Stimulated activated CD4-positive, alpha-beta T cell treated with anti-CD3 and anti-CD28 coated beads, Interleukin-2, amount 100 ng/mL, for 24 hours (primary cell): Measurements from ENCODE around the gene ADAMTS17.
A peak's percentile ranks its signal among the peaks of the same experiment; 100 is the strongest.

Experiments
- DNase-seq, 2 donors: peaks; one replicate each; pipeline ENCODE4 v3.0.0-alpha.2; 2020

The ADAMTS17 gene

DNA sequence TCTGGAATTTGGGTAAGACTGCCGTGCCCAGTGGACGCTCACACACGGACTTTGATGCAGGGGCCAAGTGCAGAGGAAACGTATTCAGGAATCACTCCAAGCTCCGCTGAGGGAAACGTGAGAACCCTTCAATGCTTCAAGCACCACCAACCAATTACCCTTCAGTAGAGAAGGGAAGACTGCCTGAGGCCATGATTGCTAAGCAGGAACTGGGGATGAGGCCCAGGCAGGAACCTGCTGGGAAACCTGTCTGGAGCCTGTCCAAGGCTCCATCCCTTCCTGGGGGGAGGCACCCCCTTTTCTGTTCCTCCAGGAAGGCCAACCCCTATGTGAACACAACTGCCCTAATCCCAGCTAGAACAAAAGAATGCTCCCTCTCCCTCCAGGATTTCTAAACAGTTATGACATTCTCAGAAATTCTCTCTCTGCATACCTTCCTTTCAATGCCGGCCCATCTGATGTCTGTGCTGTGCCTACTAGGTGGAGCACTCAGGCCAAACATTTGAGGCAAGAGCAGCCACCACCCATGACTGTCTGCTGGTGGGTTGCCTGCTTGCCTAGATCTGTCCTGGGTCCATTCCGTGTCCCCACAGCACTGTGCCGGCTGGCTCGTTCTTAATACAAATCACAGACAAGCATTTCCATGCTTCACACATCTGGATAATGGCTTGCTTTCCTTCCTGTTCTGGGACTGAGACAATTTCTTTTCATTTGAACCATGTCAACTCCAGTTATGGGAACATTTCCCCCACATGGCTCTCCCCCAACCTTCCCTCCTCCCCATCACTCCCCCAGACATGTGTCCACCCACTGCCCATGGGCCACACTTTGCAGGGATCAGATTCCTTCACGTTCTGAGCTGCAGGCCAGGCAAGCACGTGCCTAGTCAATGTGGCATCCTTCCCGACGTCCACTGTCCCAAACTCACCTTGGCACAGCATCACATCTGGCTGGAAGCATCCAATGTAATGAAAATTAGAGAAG, 149.4 kb downstream of the ADAMTS17 start:
- DNase-seq = no peak

DNA sequence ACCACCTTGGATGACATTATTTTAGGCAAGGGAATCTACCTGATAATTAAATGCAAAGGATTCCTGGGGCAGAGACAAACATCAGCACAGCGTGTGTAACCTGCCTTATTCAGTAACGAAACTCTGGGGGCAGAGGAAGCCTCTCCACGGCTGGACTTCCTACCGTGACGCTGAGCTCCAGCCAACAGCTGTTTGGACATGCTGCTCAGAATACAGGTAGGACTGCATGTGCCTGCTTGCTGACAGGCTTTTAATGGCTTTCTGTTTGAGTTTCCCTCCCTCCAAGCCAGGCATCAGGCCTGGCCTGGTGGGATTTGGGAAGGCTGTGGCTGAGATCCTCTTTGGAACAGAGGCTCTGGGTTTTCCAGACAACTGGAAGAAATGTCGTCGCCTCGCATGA, 150.6 kb downstream of the ADAMTS17 start:
- no peak for DNase-seq

DNA sequence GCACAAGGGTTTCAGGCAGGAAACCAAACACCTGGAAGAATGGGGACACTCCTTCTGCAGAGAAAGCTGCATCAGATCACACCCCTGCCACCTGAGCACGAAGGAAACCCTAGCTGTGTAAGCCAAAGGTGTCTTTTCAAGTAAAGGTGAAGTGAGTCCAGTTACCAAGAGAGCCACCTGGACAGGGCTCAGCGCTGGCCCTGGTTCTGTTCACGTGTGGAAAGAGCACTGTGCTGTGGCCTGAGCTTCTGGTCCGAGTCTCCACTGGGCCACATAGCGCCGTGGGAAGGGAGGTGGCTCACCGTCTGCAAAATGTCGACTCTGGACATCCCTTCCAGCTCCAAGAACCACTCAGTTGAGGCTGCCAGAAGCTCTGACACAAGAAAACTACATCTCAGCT, 151.1 kb downstream of the ADAMTS17 start:
- no peak for DNase-seq

DNA sequence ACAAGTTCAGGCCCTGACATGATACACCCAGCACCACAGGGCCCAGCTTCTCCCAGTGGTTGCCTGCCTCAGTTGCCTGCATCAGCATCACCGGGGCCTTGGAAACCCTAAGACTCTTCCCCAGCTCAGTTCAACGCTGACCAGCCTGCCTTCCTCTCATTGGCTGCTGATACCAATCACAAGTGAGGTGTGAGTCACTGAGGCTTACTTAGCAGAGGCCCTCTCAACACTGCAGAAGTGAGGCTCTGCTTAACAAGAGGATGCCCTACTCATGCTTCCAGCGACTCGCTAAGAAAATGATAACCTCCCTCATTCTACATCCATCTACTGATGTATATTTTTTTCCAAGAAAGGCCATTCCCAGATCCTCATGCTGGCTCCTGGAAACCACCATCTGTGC, 151.9 kb downstream of the ADAMTS17 start:
- DNase-seq = no peak

DNA sequence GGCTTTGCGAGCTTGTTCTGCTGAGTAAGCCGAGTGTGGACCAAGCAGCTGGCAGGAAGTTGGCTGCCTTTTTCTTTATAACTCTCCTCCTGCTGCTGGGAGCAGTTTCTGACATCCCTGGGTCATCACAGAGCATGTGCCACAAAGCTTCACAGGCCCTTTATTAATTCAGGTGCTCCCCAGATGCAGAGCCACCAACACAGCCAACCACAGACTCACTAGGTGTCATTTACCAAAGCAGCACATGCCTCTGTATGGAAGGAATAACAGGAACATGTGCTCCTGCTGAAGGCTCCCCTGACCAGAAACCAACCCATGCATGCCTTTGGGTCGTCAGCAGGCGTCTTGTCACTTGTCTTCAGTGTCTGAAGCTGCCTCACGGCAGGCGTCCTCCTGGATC, 152.5 kb downstream of the ADAMTS17 start:
- DNase-seq = no peak

DNA sequence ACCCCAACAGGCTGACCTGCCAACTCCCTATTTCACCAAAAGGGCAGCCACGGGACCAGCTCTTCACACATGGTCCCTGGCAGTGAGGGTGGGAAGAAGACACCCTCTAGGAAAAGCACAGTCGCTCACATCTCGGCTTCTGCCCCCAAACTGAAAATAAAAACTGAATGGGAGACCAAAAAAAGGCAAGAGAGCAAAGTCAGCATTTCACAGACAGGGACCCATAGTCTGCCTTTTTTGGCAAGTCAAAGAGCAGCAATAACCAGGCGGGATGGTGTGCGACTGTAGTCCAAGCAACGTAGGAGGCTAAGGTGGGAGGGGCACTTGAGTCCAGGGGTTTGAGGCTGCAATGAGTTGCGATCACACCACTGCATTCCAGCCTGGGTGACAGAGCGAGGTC, 154.1 kb downstream of the ADAMTS17 start:
- DNase-seq = no peak

DNA sequence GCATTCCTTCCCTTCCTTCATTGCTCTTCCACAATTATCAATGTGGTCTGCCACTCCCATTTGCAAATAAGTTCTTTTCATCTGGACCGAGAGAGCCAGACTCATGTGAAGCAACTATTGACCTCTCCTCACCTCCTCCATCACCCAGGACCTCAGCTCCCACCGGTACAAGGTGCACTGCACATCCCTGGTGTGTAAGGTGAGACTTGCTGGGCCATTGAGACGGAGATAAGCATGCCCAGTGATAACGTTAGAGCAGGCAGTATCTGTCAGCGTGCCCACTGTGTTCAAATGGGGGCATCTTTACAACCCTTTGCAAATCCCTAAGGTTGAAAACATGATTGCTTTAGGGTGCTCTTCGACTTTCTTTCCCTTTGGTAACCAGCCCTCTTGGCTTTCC, 154.8 kb downstream of the ADAMTS17 start:
- no peak for DNase-seq

DNA sequence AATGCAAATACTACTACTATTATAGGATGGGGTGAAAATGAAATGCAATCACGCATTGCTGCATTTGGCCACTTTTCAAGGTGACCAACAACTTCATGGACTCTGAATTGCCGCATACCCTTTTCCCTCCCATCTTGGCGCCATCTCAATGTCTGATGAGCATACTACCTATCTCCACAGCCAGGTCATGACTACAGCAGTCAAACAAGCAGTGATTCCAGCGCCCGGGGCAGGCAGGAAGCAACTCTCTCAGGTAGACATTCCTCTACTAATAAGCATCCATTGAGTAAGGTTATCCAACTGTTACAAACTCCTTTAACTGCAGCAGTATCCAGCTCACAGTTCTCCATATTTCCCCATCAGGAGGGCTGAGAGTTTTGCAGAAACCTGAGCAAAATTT, 155.4 kb downstream of the ADAMTS17 start:
- no peak for DNase-seq

DNA sequence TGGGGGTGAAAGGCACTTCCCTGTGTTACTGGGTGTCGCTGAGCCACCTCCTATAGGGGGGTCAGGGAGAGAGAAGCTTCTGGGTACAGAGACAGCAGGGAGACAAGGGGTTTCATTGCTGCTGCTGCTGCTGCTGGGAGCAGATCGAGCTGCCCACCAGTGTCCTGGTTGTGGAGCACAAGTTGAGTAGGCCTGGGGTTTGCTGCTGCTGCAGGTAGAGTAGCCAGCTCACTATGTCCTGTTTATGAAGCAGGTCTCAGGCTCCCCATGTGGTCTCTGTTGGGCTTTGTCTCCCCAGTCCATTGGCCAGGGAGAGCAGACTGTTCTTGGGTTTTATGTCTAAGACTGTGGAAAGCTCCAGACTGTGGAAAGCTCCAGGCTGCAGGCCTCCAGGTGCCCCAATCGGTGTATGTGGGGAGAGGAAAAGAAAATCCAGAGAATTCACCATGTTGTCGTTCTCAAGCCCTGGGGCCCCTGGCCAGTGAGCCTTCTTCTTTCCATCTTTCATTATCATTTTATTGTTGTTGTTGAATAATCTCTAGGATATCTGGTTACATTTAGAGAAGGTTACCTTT, 157.8 kb downstream of the ADAMTS17 start:
- no peak for DNase-seq

DNA sequence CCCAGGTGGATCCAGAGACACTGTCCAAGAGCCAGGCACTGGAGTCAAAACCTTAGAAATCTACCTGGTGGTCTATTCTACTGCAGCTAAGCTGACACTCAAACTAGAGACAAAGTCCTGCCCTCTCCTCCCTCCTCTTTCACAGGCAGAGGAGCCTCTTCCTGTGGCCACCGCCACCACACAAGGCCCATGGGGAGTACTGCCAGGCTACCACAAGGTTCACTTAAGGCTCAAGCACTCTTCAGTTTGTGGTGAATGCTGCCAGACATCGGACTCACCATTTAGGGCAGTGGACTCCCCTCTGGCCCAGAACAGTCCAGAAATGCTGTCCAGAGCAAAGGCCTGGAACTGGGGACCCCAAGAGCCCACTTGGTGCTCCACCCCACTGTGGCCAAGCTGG, 160.9 kb downstream of the ADAMTS17 start:
- no peak for DNase-seq

DNA sequence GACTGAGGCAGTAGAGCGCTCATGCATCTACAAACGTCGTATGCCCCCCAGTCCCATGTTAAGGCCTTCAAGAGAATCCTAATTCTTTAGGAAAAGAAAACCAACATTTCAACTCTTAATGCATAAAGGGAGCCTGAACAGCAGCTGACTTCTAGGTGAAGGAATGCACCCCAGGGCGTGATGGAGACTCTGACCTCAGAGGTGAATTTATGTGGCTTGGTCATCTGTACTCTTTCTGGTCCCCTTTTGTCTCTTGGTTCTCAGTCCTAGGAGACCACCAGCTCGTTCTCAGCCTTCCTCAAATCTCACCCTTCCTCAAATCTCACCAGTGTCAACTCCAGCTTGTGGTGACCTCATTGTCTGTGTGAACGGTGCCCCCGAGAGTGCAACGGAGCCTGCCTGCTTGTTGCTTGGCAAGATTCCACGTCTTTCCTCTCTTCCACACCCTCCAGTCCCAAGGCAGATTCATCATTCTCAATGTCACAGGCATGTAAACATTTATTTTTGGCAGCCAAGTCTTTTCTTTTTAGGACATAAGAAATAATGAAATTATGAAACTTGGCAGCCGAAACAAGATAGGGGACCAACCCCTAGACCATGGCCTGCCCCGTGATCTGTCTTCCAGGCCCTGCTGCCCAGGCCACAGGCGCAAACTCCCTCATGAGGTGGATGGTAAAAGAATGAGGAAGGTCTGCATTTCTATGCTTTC, 166.2 kb downstream of the ADAMTS17 start:
- no peak for DNase-seq

DNA sequence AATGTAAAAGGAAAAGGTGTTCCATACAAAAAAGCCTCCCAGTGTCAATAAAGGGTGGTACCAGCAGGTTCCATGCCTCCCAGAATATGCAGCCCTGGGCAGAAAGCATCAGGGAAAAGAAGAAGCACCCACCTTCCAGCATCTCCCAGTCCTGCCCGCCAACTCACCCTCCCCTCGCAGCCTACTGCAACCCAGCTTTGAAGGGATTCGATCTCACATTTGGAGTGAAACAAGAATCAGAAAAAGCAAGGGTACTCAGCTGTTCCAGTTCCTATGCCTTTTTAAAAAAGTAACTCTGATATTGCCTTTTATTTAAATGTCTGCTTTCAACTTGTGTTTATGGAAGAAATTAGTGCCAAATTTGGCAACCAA, 166.9 kb downstream of the ADAMTS17 start:
- no peak for DNase-seq

DNA sequence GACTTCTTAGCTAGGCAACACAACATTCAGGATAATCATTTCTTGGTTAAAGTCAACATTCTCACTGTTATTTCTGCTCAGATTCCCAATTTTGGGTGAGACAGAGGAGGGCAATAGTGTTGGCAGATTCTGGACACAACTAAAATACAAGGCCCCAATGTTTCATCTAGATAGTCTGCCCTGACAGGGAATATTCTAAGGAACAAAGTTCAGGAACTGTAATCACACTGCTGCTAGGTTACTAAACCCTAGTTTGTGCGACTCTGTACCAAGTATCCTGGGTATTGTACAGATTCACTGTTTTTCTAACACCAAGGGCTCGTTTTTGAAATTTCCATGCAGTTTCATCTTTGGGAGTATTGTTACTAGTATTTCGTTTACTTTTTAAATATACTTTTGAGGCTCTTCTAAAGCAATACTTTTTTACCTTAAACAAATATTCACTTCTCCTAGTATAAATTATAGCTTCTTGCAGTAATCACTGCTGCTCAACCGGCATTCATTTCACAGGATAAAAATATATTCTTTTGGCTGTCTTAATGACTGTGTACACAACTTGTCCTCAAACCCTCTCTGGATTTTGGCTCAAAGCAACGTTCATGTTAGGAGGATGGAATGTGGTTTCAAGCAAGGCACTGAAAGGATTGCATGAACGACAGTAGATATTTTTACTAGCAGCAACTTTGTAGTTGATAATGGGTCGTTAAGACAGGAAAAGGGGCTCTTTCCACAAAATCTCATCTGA, 167.4 kb downstream of the ADAMTS17 start:
- DNase-seq = no peak

DNA sequence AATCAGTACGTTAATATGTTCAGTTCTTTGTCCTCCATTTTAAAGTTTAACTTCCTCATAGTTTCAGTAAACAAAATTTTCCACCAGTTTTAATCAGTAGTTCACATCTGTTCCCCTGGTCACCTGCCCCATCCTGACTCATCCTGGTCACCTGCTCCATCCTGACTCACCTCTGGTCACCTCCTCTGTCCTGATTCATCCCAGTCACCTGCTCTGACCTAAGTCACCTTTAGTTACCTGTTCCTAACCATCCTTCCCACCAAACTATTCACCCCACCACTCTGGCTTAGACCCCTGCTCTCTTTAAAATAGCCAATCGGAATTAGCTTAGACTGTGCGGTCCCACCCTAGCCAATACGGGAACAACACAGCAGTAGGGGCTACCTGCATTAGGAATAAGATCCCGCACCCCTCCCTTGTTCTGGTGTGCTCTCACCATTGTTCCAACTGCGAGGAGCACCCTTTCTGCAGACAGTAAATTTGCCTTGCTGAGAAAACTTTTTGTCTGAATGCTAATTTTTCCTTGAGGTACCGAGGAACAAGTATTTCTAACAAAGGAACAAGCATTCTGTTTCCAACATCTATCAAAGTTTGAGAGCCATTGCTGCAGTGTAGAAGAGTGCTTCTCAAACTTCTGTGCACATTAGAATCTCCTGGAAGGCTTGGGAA, 169.3 kb downstream of the ADAMTS17 start:
- DNase-seq = no peak

DNA sequence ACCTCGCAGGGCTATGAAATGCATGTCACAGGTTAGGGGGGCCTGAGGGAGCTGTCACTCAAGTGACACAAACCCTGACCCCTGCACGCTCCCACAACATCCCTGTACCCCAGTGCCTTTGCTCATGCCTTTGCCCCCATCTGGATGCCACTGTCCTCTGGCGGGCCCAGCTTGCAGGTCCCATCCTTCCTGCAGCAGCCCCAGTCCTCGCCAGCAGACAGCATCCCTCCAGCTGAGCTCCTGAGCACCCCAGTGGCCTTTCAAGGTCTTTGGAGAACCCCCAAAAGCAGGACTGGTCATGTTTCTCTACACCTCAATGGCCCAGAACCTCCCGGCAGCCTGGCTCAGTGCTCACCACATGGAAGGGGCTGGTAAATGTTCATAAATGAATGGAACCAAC, 170.4 kb downstream of the ADAMTS17 start:
- no peak for DNase-seq

DNA sequence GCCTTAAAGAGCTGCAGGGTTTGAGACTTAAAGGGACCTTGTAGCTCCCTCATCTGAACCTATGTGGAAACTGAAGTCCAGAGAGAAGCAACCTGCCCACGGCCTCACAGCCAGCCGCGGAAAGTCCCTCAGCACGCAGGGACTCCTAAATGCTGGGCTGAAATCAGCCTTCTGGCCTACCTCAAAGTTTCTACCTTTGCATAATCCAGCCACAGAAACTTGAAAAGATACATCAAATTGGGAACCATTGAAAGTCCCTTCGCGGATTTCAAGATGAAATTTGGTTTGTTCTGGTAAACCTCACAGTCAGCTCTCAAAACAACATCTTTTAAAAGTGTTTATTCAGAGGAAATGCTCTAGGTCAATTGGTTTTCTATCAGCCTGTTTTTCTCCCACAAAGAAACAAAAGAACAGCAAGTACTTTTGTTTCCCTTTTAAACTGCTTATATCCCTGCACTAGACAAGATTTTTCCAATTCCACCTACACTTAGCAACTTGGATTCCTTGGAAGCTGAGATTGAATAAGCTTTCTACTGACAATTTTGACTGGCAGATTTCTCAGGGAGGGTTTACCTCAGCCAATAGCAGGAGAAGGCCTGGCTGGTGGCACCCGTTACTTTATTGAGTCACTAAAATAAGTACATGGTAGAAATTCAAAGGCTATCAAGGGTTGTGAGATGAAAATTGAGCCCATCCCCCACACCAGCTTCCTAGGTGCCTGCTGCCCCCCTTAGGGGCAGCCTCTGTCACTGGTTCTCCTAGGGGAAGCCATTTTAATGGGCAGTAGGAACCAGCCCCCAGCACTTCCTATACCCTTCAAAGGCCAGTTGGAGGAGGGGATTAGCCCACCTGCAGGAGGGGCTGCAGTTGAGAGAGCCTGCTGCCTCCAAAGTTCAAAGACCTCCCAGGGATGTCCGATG, 171.2 kb downstream of the ADAMTS17 start:
- DNase-seq = peak in 1 of 2 donors; percentile 42

DNA sequence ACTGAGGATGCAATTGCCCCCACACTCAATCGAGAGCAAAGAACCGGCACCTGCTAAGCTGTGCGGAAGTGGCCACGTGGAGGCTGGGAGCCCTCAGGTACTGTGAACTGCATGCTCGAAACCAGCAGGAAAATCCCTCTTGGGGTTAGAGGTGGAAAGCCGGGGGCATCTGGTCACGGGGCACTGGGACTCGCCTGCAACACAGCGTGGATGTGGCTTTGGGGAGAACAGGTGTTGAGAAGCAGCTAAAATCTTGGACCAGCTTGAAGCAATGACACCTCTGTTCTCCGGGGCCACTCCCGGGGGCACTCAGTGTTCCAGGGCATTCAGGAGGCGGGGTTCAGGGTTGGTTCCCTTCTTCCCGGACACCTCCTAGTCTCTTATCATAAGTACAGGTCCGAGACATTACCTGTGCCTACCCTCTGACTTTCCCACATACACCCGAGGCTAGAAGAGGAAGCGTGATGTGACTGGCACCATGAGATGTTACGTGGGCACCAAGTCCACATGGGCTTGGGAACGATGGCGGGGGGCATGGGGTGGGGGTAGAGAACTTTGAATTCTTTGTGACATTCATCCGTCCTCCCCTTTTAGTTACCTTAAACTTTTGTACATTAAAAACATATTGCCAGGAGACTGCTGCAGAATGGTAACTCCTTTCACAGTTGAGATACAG, 172.0 kb downstream of the ADAMTS17 start:
- DNase-seq = no peak

DNA sequence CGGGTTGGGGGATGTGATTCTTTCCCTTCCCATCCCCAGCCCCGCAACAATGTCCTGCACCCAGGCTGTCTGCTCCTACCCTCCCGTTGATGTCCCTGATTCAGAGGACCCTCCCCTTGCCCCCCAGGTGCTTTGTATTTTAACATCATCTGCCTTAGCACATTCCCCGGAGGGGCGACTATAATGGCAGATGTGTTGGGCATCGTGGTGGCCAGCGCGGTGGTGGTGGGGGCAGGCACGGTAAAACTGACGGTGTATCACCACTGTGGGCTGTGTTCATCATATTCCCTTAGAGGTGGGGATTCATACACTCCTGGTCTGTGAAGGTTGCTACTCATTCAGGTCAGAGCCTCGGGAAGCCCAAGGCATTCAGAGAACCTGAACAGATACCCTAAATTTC, 173.0 kb downstream of the ADAMTS17 start:
- DNase-seq = no peak

DNA sequence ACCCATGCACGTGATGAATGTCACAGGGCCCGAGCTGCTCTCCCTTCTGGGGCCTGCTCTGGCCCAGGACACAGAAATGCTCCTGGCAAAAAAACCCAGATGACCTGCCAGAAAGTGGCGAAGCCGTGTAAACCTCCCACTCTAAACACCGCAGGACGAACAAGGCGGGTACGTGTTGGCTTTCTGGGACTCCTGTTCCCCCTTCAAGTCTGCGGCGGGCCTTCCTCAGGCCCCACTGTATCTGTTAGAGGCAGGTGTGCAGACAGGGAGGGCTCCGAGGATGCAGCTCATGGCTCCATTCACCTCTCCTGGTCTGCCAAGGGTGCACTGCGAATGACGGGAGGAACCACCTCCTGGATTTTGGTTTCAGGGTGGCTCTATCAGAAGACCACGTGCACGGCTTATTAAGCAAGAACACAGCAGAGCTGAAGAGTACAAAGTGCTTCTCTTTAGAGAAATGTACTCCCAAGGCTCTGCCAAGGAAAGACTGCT, 173.8 kb downstream of the ADAMTS17 start:
- DNase-seq = no peak

DNA sequence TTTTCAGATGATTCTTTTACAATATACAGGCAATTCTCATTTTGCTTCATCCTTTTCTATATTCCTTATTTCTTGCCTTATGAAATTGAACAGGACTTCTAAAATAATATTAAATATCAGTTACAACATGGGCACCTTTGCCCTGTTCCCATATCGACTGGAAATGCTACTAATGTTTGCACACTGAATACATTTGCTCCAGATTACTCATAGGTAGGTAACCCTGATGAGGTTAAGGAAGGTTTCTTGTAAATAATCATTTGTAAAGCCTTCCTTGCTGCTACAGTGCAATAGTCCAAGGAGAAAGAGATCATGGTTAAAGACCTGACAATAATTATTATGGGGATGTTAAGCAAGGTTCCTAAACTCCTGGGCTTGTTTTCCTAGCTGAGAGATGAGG, 175.5 kb downstream of the ADAMTS17 start:
- no peak for DNase-seq

DNA sequence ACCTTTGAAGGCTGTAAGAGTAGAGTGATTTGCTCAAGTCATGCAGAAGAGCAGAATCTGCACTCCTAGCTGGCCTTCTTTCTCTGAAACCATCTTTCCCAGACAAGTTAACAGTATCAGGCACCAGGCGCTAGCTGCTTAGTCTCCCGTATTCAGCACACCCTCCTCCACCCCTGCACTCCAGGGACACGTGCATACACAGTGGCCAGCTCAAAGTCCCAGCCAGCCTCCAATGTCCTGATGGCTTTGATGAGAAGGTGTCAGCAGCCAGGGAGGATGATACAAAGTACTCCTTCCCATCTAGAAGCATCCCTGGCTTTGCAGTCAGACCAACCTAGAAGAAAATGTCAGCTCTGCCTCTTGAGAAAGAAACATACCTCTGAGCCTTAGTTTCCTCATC, 177.8 kb downstream of the ADAMTS17 start:
- no peak for DNase-seq
